HG03469 (cell line): ENCODE data around the gene PTPRR.

Experiments used
- ATAC-seq: cut with Tn5 transposase; IDR thresholded peaks from one replicate; pipeline ENCODE4 v1.9.1; 2021; ENCODE audit warnings: mild to moderate bottlenecking, moderate library complexity, moderate number of reproducible peaks; ENCODE audit not compliant: unreplicated experiment

PTPRR gene

DNA sequence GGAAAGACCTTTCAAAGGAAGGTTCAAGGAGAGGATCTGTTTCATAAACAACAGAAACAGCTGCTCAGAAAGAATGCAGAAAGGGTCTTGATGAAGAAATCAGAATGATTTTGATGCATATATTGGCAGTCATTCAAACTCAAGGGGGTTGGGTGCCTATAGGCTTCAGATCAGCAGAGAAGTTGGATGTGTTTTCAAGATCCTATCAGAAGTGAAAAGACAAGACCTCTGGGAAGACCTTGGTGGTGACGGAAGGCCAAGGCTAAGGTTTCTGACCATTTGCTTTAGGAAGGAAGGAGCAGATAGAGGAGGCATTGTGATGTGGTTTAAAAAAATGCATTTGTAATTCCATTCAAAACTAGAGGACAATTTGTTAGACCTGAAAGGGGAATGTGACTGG lies 268.1 kb downstream of the PTPRR start:
- no peak for ATAC-seq

- ATAC-seq: no peak
Observed at GRCh38 chr12:70648831-70649230, 271.7 kb downstream of the PTPRR start.

DNA sequence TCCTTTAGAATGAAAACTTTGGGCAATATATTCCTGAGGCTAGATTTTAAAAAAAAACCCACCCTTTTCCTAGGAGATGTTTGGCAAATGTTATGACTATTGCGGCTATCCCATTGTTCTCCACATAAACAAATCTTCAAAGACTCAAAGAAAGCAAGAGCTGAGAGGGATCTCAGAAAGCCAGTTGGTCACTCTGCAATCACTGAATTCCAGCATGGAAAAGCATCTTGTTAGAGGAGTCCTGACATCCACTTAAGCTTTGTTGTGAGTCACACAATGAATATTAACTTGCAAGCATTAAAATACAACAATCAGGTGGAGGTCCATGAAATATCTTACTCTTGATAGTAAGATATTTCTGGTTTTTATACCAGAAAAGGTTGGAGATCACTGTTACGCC lies 272.3 kb downstream of the PTPRR start:
- ATAC-seq: no peak

DNA sequence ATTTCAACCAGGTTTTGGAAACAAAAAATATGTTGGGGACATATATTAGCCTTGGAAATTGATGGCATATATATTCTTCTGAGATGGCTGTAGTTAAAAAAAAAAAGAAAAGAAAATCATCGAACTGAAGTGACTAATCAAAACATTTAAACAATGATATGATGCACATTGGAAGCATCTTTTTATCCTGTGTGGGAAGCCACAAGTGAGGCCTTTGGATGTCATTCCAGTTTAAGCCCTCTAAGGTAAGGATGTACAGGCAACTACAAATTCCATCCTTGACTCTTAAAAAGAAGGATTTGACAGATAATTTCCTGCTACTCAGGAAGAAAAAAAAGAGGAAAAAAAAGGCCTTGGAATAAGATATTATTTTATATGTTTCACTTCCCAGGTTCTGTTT lies 273.7 kb downstream of the PTPRR start:
- no peak for ATAC-seq

GRCh38 chr12:70645494-70646317 lies 274.8 kb downstream of the PTPRR start:
- peak; percentile 68 for ATAC-seq

GRCh38 chr12:70644861-70645260 lies 275.7 kb downstream of the PTPRR start:
- ATAC-seq: no peak

GRCh38 chr12:70643939-70644338 lies 276.6 kb downstream of the PTPRR start:
- no peak for ATAC-seq

DNA sequence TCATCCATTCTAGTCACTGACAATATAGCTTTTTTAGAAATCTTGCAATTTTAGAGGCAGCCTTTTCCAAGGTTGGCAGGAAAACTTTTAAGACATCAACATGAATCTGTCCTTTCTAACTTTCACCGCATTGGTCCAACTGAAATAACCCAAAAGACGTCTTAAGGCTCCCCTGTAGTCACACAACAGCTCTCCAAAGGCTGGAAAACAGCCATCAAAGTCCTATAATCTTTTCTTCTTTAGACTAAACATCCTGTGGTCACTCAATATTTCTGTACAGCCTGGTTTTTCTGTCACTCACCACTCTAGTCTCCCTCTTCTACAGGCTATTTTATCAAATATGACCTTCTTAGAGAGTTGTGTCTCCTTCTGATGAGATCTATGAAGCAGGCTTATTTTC lies 278.8 kb downstream of the PTPRR start:
- ATAC-seq: no peak

- ATAC-seq: no peak
Observed at GRCh38 chr12:70640901-70641300, 279.6 kb downstream of the PTPRR start.

DNA sequence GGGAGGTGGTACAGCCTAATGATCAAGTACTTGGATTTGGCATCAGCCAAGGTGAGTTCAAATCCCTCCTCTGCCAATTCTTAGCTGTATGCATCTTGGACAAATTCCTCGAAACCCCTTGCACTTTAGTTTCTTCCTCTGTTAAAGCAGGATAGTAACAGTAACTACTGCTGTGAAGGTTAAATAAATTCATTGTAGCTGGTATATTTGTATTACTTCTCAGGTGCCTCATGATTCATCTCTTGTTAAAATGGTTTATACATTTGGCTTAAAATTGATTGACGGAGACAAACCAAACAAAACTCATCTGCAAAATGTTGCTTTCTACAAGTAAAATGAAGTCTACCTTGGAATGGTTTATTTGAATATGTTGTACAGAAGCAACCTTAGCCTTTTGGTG lies 281.0 kb downstream of the PTPRR start:
- no peak for ATAC-seq

GRCh38 chr12:70638639-70639360 lies 281.7 kb downstream of the PTPRR start:
- ATAC-seq: no peak

DNA sequence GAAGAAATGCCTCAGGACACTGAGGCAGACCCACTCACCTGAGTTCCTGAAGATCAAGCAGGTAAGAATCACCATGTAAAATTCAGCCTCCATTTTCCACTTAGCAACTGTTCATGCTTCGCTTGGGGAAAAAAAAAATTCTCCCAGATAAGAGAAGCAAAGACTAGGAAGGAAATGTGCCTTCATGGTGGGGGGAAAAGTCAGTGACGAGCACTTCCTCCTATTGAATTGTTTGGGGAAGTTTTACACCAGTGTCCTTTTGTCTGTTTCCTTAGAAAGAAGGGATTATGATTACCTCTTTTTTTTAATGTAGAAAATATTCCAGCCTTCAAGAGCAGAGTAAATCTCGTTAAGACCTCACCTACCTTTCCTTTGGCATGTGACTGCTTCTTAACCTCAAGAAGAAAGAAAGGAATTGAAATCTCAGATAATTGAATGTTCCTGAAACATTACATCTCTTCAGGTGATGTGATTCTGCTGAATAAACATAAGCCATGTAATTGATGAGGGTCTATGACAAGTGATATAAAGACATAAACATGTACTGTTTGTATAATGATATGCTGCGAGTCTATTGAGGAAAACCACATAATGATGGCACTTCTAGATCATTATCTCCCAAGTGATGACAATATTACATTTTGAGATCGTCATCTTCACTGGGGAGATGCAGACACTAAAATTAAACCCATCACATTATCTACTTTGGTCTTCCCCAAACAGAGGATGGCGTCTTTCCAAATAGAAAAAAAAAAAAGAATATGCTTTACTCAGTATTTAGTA lies 283.0 kb downstream of the PTPRR start, which contains the start of gene PTPRB:
Gene PTPRB, minus strand, starts transcription at position 127 of the 783 bp plus-strand sequence. Its CDS starts 34 bp downstream, at position 93.
- ATAC-seq: no peak

- no peak for ATAC-seq
Observed at GRCh38 chr12:70635755-70636154, 284.8 kb downstream of the PTPRR start.

DNA sequence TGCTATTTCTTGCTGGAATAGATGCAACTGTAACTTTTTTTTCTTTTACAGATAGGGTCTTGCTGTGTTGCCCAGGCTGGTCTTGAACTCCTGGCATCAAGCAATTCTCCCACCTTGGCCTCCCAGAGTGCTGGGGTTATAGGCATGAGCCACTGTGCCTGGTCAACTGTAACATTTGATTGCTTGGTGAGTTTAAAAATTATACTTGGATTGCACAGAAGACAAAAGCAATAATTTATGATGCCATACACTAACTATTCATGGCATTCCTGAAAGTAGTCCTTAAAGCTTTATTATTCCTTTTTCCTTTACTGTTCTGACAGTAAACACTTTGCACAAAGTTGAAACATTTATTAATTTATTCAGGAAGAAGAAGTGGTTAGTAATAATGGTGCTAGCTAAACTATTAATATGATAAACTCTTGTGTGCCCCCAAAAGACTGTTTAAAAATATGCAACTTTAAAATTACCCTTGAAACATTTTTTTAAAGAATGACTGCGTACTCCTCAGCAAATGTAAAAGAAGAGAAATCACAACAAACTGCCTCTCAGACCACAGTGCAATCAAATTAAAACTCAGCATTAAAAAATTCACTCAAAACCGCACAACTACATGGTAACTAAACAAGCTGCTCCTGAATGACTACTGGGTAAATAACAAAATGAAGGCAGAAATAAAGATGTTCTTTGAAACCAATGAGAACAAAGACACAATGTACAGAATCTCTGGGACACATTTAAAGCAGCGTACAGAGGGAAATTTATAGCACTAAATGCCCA lies 291.6 kb downstream of the PTPRR start:
- ATAC-seq: no peak

DNA sequence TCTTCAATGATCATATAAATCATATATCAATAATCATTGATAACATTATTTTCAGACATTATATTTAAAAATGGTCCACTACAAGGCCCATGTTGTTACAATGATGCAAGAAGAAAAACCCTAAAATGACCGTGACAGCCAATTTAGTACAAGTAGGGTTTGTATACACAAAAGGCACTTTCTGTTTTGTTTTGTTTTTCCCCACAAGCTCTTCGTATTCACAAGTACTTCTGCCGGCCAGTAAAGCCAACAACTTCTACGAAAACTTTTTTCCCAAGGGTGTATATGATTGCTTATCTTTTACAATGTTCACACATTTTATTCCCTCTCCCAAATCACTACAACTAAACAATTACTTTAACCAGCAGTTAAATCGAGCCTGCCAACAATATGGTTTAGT lies 292.9 kb downstream of the PTPRR start:
- no peak for ATAC-seq

DNA sequence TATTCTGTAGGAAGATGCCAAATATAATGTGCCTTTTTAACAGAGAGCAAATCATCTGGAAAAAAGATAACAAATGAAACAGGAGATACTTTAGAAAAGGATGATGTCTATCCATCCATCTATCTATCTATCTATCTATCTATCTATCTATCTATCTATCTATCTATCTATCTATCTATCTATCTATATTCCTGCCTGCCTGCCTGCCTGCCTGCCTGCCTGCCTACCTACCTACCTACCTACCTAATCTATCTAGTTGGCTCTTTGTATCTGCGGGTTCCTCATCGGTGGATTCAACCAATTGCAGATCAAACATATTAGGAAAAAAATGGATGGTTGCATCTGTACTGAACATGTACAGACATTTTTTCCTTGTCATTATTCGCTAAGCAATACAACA lies 294.4 kb downstream of the PTPRR start:
- ATAC-seq: no peak

DNA sequence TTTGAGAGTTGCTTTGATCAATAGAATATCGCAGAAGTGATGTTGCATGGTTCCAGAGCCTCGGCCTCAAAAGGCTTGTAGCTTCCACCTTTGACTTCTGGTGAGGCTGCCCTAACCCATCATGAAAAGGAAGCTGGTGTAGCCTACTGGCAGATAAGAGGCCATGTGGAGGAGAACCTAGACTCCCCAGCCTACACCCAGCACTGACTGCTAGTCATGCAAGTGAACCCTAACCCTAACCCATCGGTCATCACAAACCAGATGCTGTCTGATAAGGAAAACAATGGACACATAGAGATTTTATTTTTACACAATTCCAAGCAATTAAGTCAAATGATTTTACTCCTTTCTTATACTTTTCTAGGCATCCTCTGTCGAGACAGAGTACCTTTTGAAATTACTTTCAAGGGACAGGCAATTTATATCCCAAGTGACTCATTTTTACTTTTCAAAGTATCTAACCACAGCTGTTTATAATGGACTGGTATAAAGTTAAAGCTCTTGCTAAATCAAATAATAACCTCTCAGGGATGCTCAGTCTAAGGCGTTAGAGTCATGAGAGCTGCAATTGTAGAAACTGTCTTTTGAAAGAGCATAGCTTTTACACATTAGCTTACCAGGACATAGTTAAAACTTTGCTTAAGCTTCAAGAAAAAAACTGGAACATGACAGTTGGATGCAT lies 300.9 kb downstream of the PTPRR start:
- no peak for ATAC-seq

DNA sequence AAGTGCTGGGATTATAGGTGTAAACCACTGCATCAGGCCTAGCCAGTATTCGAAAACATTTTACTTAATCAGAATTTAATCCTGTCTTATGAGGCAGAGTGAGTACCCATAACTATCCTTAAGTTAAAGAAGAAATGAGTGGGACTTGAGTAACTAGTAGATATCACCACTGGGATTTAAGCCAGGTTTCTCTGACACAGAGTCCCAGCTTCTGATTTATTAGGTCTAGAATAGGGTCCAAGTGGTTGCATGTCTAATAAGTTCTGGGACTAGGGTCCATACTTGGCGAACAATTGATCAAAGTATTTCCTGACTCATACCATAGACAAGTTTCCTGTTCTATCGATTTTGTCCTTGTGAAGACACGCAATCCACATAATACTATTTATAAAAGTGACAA lies 302.2 kb downstream of the PTPRR start:
- ATAC-seq: no peak

DNA sequence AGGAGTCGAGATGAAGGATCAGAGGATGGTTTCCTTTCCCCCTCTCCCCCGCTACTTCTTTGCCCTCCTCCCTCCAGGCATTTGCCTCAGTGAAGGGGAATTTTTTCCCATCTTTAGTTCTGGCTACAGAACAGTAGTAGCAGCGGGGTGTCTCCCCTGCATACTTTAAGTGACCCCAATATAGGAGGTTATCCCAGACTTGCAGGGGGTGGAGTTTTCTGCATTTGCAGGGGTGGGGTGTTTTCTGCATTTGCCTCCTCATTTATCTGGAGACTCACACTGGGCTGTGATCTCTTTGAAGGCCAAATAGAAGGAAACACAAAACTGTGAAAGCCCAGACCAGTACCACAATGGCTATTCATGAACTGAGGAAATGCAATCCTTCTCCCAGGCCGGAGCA lies 303.1 kb downstream of the PTPRR start:
- ATAC-seq: no peak
